DMS79 treated with DMSO at 0.1 percent for 48 hours (cell line): ENCODE measurements around the gene TRAK2.
A peak's percentile ranks its signal among the peaks of the same experiment; 100 is the strongest.
"Not testable (repeated sequence)": the region's sequence is repeated elsewhere in the genome, so short reads cannot be mapped to it uniquely, and the experiment has no call there.

Source experiments
- DNase-seq: peaks from one replicate; lab custom pipeline; 2025; lab: John Stamatoyannopoulos, UW

Gene TRAK2

GRCh38 chr2:201451292-201452057, at the start of gene TRAK2, which contains the start of gene STRADB:
TSS of gene TRAK2 (minus strand) at chr2:201451458. CDS start at chr2:201420507, 30,951 bp downstream.
TSS of gene STRADB (plus strand) at chr2:201451740. CDS start at chr2:201454841, 3,101 bp downstream.
- DNase-seq: peak; percentile 88

GRCh38 chr2:201500534-201500933, 49.3 kb upstream of the TRAK2 start:
- DNase-seq: no peak

GRCh38 chr2:201496785-201497184, 45.5 kb upstream of the TRAK2 start:
- no peak for DNase-seq

- DNase-seq: no peak
Observed at GRCh38 chr2:201490291-201490690, 39.0 kb upstream of the TRAK2 start.

GRCh38 chr2:201484805-201485204, 33.5 kb upstream of the TRAK2 start:
- DNase-seq: no peak

GRCh38 chr2:201483758-201484157, 32.5 kb upstream of the TRAK2 start:
- not testable (repeated sequence) for DNase-seq

GRCh38 chr2:201483342-201483741, 32.1 kb upstream of the TRAK2 start:
- no peak for DNase-seq

GRCh38 chr2:201482543-201482942, 31.3 kb upstream of the TRAK2 start:
- DNase-seq: no peak

GRCh38 chr2:201472411-201472810, 21.2 kb upstream of the TRAK2 start:
- DNase-seq: no peak

GRCh38 chr2:201471732-201472393, 20.6 kb upstream of the TRAK2 start:
- no peak for DNase-seq

- no peak for DNase-seq
Observed at GRCh38 chr2:201470821-201471731, 19.8 kb upstream of the TRAK2 start.

- no peak for DNase-seq
Observed at GRCh38 chr2:201467666-201468065, 16.4 kb upstream of the TRAK2 start.

- DNase-seq: no peak
Observed at GRCh38 chr2:201466050-201466675, 14.9 kb upstream of the TRAK2 start.

GRCh38 chr2:201465524-201465971, 14.3 kb upstream of the TRAK2 start:
- DNase-seq: no peak

GRCh38 chr2:201464547-201464946, 13.3 kb upstream of the TRAK2 start:
- DNase-seq: no peak

- no peak for DNase-seq
Observed at GRCh38 chr2:201460532-201460931, 9.3 kb upstream of the TRAK2 start.

GRCh38 chr2:201458381-201458780, 7.1 kb upstream of the TRAK2 start:
- no peak for DNase-seq

- no peak for DNase-seq
Observed at GRCh38 chr2:201452922-201453643, 1.8 kb upstream of the TRAK2 start.

- DNase-seq: no peak
Observed at GRCh38 chr2:201452058-201452921, 1.0 kb upstream of the TRAK2 start.

- no peak for DNase-seq
Observed at GRCh38 chr2:201450954-201451291, 335 bp downstream of the TRAK2 start.
